SK-N-SH treated with all-trans-retinoic acid at 6 μM for 48 hours (cell line): Measurements from ENCODE around the gene AGAP5.

Experiments
- ARNTL ChIP-seq: fragments of 450-650 bp; formaldehyde crosslinking; IDR thresholded peaks from 2 replicates; pipeline ENCODE4 v1.5.0; 2020; ENCODE audit warnings: low read depth, mild to moderate bottlenecking, moderate library complexity, borderline replicate concordance
- RARB ChIP-seq: fragments of 250-450 bp; sonication (Bioruptor Pico); IDR thresholded peaks from 2 replicates; pipeline ENCODE4 v1.8.0; 2021; ENCODE audit warnings: mild to moderate bottlenecking, moderate library complexity
- ZC3H10 ChIP-seq: fragments of 250-450 bp; sonication (Bioruptor Pico); IDR thresholded peaks from 2 replicates; pipeline ENCODE4 v1.5.1; 2021; ENCODE audit warnings: mild to moderate bottlenecking, moderate library complexity
- ZFP3 ChIP-seq: fragments of 250-450 bp; sonication (Bioruptor Pico); IDR thresholded peaks from 2 replicates; pipeline ENCODE4 v1.5.0; 2020; ENCODE audit warnings: mild to moderate bottlenecking, moderate library complexity
- ZFP30 ChIP-seq: fragments of 450-650 bp; formaldehyde crosslinking; IDR thresholded peaks from 2 replicates; pipeline ENCODE4 v1.5.0; 2022; ENCODE audit warnings: mild to moderate bottlenecking, moderate library complexity
- ZNF565 ChIP-seq: fragments of 450-650 bp; formaldehyde crosslinking; conservative IDR thresholded peaks from 2 replicates; pipeline ENCODE4 v1.5.0; 2020; ENCODE audit warnings: low read depth, mild to moderate bottlenecking, moderate library complexity
- TF ChIP-seq, protein P1 (sequence below): fragments of 250-450 bp; sonication (Bioruptor Pico); IDR thresholded peaks from 2 replicates; pipeline ENCODE4 v1.5.1; 2020; ENCODE audit warnings: low read depth, mild to moderate bottlenecking, moderate library complexity

DNA sequence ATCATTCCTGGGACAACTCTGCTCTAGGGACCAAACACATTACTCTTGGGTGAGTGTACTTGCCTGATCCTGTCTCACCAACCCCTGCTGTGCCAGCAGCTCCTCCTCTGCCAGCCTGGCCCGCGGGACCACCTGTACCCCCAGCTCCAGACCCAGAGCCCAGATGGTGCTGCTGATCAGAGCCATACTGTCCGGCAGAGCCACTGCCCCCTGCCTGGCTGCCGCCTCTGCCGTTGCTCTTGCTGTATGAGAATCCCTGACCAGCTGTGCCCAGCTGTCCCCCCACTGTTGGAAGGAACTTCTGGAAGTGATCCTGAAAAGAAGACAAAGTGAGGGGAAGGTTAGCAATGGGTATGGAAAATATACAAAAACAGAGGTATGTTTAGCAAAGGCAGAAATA lies 63.5 kb downstream of the AGAP5 start:
- no peak for TF ChIP-seq ZFP30
- no peak for TF ChIP-seq ZC3H10 (CRISPR knock-in tag)
- no peak for TF ChIP-seq ZFP3 (CRISPR knock-in tag)
- no peak for TF ChIP-seq ARNTL (CRISPR knock-in tag)
- TF ChIP-seq ZNF565 (CRISPR knock-in tag), result no peak
- TF ChIP-seq RARB (CRISPR knock-in tag), result no peak
- TF ChIP-seq, protein P1, sequence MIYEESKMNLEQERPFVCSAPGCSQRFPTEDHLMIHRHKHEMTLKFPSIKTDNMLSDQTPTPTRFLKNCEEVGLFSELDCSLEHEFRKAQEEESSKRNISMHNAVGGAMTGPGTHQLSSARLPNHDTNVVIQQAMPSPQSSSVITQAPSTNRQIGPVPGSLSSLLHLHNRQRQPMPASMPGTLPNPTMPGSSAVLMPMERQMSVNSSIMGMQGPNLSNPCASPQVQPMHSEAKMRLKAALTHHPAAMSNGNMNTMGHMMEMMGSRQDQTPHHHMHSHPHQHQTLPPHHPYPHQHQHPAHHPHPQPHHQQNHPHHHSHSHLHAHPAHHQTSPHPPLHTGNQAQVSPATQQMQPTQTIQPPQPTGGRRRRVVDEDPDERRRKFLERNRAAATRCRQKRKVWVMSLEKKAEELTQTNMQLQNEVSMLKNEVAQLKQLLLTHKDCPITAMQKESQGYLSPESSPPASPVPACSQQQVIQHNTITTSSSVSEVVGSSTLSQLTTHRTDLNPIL (CRISPR knock-in tag), result no peak
